Measurements from ENCODE around the gene URB2.

DNA sequence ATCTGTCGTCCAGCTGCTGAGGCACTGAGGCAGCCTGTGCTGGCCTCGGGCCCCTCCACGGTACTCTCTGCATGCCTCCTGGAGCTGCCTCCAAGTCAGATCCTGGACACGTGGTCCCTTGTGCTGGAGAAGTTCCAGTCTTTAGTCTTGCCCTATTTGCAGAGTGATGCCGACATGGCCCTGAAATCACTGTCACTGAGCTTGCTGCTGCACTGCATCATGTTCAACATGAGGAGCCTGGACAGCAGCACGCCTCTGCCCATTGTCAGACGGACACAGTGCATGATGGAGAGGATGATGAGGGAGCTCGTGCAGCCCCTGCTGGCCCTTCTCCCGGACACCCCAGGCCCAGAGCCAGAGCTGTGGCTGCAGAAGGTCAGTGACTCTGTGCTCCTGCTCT is 10.0 kb downstream of the URB2 start:
- TF ChIP-seq POLR2AphosphoS5 (IDR thresholded peaks at IDR 0.05), result no peak
- TF ChIP-seq, protein P1, sequence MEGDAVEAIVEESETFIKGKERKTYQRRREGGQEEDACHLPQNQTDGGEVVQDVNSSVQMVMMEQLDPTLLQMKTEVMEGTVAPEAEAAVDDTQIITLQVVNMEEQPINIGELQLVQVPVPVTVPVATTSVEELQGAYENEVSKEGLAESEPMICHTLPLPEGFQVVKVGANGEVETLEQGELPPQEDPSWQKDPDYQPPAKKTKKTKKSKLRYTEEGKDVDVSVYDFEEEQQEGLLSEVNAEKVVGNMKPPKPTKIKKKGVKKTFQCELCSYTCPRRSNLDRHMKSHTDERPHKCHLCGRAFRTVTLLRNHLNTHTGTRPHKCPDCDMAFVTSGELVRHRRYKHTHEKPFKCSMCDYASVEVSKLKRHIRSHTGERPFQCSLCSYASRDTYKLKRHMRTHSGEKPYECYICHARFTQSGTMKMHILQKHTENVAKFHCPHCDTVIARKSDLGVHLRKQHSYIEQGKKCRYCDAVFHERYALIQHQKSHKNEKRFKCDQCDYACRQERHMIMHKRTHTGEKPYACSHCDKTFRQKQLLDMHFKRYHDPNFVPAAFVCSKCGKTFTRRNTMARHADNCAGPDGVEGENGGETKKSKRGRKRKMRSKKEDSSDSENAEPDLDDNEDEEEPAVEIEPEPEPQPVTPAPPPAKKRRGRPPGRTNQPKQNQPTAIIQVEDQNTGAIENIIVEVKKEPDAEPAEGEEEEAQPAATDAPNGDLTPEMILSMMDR (IDR thresholded peaks at IDR 0.05), result no peak
